HepG2 (cell line): Measurements from ENCODE around the gene NMUR1. TPM values are rescaled to one million over a fixed set of nuclear protein-coding genes. Genes with fewer than 3 reads are reported as not detected.
A peak's percentile ranks its signal among the peaks of the same experiment; 100 is the strongest.

Experiments used
- ATAC-seq: fragments of 200-7000 bp; cut with Tn5 transposase; 3 replicates; pipeline ENCODE4 v1.9.1; 2020; ENCODE audit warnings: mild to moderate bottlenecking, moderate library complexity
- BruUV-seq: library from RNA; stranded (reverse); fragments of 400-500 nt; replicated peaks from 2 replicates; lab custom pipeline; 2021; lab: Mats Ljungman, UMichigan
- CTCF ChIA-PET: fragments of 300-600 bp; formaldehyde crosslinking; extraction: SDS; loops from one replicate; lab custom pipeline; 2021; ENCODE audit warnings: low total read pairs, inconsistent platforms, low intra/inter-chr PET ratio; lab: Yijun Ruan, JAX
- POLR2A ChIA-PET: fragments of 350-600 bp; sonication (Branson Sonifier 250); formaldehyde crosslinking; loops from one replicate; lab custom pipeline; 2020; ENCODE audit warnings: antibody characterized with exemption, inconsistent platforms; lab: Yijun Ruan, JAX
- DNase-seq: peaks from one replicate; pipeline ENCODE4 v3.0.0-alpha.2; 2015; ENCODE audit warnings: low spot score
- FAIRE-seq: peaks from 3 replicates; lab custom pipeline; 2011; peaks lifted over from hg19 to GRCh38; lab: Jason Lieb, UNC
- H2AFZ ChIP-seq: one replicate; pipeline ENCODE4 v1.6.1; 2011; ENCODE audit warnings: low read length, inconsistent platforms
- H3K27ac ChIP-seq: fragments of 300-600 bp; 3 replicates; pipeline ENCODE4 v1.8.0; 2011; ENCODE audit warnings: mixed run types, mild to moderate bottlenecking, mixed read lengths, low read length, inconsistent platforms; ENCODE audit not compliant: insufficient read depth; ENCODE audit errors: extremely low read length
- H3K27me3 ChIP-seq, 2 experiments: fragments of 200-600 bp in 1 of 2; 2 replicates in 1 of 2; 3 replicates in 1 of 2; pipeline versions ENCODE4 v1.6.0 to v1.8.0; 2011; ENCODE audit warnings: low read length in 2 of 2, mild to moderate bottlenecking in 2 of 2, moderate library complexity in 2 of 2, inconsistent platforms in 1 of 2; ENCODE audit not compliant: insufficient read depth in 2 of 2, control insufficient read depth in 1 of 2
- H3K36me3 ChIP-seq, 2 experiments: fragments of 200-600 bp in 1 of 2; replicated peaks in 1 of 2; 2 replicates in 1 of 2; 3 replicates in 1 of 2; pipeline versions ENCODE4 v1.5.1 to v1.8.0; 2011; ENCODE audit warnings: low read length in 2 of 2, inconsistent platforms in 1 of 2; ENCODE audit not compliant: insufficient read depth in 2 of 2, control insufficient read depth in 1 of 2
- H3K4me1 ChIP-seq: 2 replicates; pipeline ENCODE4 v1.5.1; 2012; ENCODE audit warnings: low read length, inconsistent platforms; ENCODE audit not compliant: insufficient read depth
- H3K4me2 ChIP-seq: 2 replicates; pipeline ENCODE4 v1.6.0; 2011; ENCODE audit warnings: low read depth, low read length, inconsistent platforms
- H3K4me3 ChIP-seq, 3 experiments: fragments of 200-600 bp in 1 of 3; sonication (generic), shearing (Covaris generic) in 1 of 3; replicated peaks in 1 of 3; 2 replicates each; pipeline ENCODE4 v1.5.1; 2011 to 2016; ENCODE audit warnings: low read length in 3 of 3, inconsistent platforms in 2 of 3, low read depth in 2 of 3, mild to moderate bottlenecking in 2 of 3, control low read depth in 1 of 3, mixed read lengths in 1 of 3; ENCODE audit not compliant: insufficient read depth in 1 of 3
- H3K79me2 ChIP-seq: one replicate; pipeline ENCODE4 v1.6.1; 2011; ENCODE audit warnings: low read length, inconsistent platforms; ENCODE audit not compliant: insufficient read depth
- H3K9ac ChIP-seq: 2 replicates; pipeline ENCODE4 v1.6.0; 2011; ENCODE audit warnings: mild to moderate bottlenecking, low read depth, low read length, inconsistent platforms; ENCODE audit not compliant: insufficient read depth
- H3K9me3 ChIP-seq: 2 replicates; pipeline ENCODE4 v1.5.1; 2012; ENCODE audit warnings: mild to moderate bottlenecking, low read length
- H4K20me1 ChIP-seq: 2 replicates; pipeline ENCODE4 v1.6.0; 2011; ENCODE audit warnings: inconsistent platforms, mild to moderate bottlenecking, low read length, moderate library complexity; ENCODE audit not compliant: insufficient read depth
- CEBPG ChIP-seq: IDR thresholded peaks from 2 replicates; pipeline ENCODE4 v1.6.1; 2016
- MAFF ChIP-seq: IDR thresholded peaks from 2 replicates; pipeline ENCODE4 v1.6.1; 2011; ENCODE audit warnings: low read depth, low read length, improper control_type of control experiment
- MAFK ChIP-seq, 2 experiments: IDR thresholded peaks in 1 of 2; conservative IDR thresholded peaks in 1 of 2; 2 replicates each; pipeline ENCODE4 v1.6.1; 2011; ENCODE audit warnings: improper control_type of control experiment in 2 of 2, low read length in 2 of 2
- PCBP1 ChIP-seq: fragments of 200-400 bp; formaldehyde crosslinking; IDR thresholded peaks from 2 replicates; pipeline ENCODE4 v1.6.1; 2017; ENCODE audit warnings: mild to moderate bottlenecking, low read depth, low read length, borderline replicate concordance
- RAD21 ChIP-seq: fragments of 450-650 bp; formaldehyde crosslinking; IDR thresholded peaks from 2 replicates; pipeline ENCODE4 v1.5.0; 2020; ENCODE audit warnings: mild to moderate bottlenecking
- SMC3 ChIP-seq: IDR thresholded peaks from 2 replicates; pipeline ENCODE4 v1.6.1; 2011; ENCODE audit warnings: low read length, improper control_type of control experiment
- TMF1 ChIP-seq: sonication (generic); formaldehyde crosslinking; IDR thresholded peaks from 2 replicates; pipeline ENCODE4 v1.8.1; 2022; ENCODE audit warnings: low read depth, missing genetic modification reagents
- XRCC5 ChIP-seq: fragments of 200-400 bp; formaldehyde crosslinking; optimal IDR thresholded peaks from 2 replicates; pipeline ENCODE3; 2017; ENCODE audit warnings: mild to moderate bottlenecking, low read length
- ZFP90 ChIP-seq: sonication (generic); formaldehyde crosslinking; IDR thresholded peaks from 2 replicates; pipeline ENCODE4 v1.8.0; 2022; ENCODE audit warnings: missing genetic modification reagents, mild to moderate bottlenecking, inconsistent platforms, borderline replicate concordance
- ZNF263 ChIP-seq: sonication (generic); formaldehyde crosslinking; IDR thresholded peaks from 2 replicates; pipeline ENCODE4 v1.4.0; 2020; ENCODE audit warnings: missing genetic modification reagents
- ZNF598 ChIP-seq: sonication (generic); formaldehyde crosslinking; IDR thresholded peaks from 2 replicates; pipeline ENCODE4 v1.5.1; 2020; ENCODE audit warnings: mild to moderate bottlenecking, missing genetic modification reagents, borderline replicate concordance
- ZNF790 ChIP-seq: sonication (generic); formaldehyde crosslinking; IDR thresholded peaks from 2 replicates; pipeline ENCODE4 v1.8.0; 2022; ENCODE audit warnings: missing genetic modification reagents, mild to moderate bottlenecking, borderline replicate concordance
- WGBS: methylation state at CpG from one replicate; pipeline ENCODE4 v1.1.6; 2017; ENCODE audit warnings: low lambda C conversion rate; 5-methylcytosine and 5-hydroxymethylcytosine counted together
- in situ Hi-C: cut with HindIII; loops from 2 replicates; pipeline ENCODE4 v1.10.0; 2017; ENCODE audit warnings: low pct_unique_long_range_greater_than_20kb; ENCODE audit not compliant: extremely low pct_ligation_motif_present
- intact Hi-C: fragments of 100-400 bp; cut with micrococcal nuclease; formaldehyde crosslinking; loops from one replicate; pipeline ENCODE4 v1.10.0; 2022; ENCODE audit not compliant: unreplicated experiment
- polyA plus RNA-seq, 8 experiments: library from polyadenylated mRNA; depleted of rRNA in 3 of 8; stranded (reverse) in 7 of 8; unstranded in 1 of 8; fragments of >200 nt; fragmentation: Illumina TruSeq in 4 of 8; extraction: Trizol in 4 of 8; gene quantifications; 2 replicates each; pipeline versions ENCODE4 v1.2.1 to v1.2.3, GENCODE V29; 2011 to 2016; ENCODE audit warnings: low read depth in 4 of 8, missing spikeins in 1 of 8, mixed read lengths in 1 of 8; ENCODE audit not compliant: insufficient read depth in 1 of 8
- total RNA-seq, 5 experiments: library from RNA; depleted of rRNA; stranded (reverse); fragments of >200 nt; fragmentation: Illumina TruSeq; extraction: Trizol; gene quantifications; 2 replicates each; pipeline ENCODE4 v1.2.3, GENCODE V29; 2016; ENCODE audit warnings: low read depth in 1 of 5
- TF ChIP-seq, protein P1 (sequence below): sonication (generic); formaldehyde crosslinking; IDR thresholded peaks from 2 replicates; pipeline ENCODE4 v1.4.0; 2020; ENCODE audit warnings: missing genetic modification reagents
- TF ChIP-seq, protein P2 (sequence below): sonication (generic); formaldehyde crosslinking; IDR thresholded peaks from 2 replicates; pipeline ENCODE4 v1.4.0; 2020; ENCODE audit warnings: mild to moderate bottlenecking, missing genetic modification reagents
- TF ChIP-seq, protein P3 (sequence below): IDR thresholded peaks from 2 replicates; pipeline ENCODE4 v1.6.1; 2016; ENCODE audit warnings: low read depth, control low read depth

NMUR1 gene
- total and polyA plus RNA-seq, 2 of the 13 experiments (the other 11 are each of a cell fraction or from before 2014, with no cell fraction given): not detected

DNA sequence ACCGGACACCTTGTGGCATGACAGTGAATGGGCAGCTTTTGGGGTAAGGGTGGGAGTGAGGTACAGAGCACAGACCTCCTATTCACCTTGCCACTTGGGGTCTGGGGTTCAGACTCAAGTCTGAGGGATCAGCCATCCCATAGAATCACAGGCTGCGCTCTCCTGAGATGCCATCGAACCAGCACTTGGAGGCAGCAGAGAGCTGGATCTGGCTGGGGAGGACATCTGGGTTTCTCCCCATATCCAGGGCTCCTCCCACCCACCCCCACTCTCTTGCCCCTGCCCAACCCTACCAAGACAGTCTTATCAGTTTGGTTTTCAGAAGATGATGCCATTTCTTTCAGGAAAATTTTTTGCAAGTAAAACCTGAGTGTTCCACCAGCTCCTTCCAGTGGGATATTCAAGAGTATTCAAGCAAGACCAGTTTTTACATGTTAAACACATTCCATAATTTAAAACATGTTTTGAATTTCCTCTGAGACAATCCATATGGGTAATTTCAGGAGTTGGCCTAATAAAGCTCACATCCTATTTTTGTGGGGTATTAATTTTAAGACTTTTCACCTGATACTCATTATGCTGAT is 33.2 kb upstream of the NMUR1 start (continued):
- peak; percentile 17; the same call in 1 of the 2 replicates for TF ChIP-seq SMC3
- no peak for TF ChIP-seq ZNF790 (CRISPR knock-in tag)
- TF ChIP-seq ZFP90 (CRISPR knock-in tag): no peak
- 0 out of 2 replicates have a peak, but pooled peaks have one; percentile 21 for TF ChIP-seq RAD21 (CRISPR knock-in tag)
- no peak for TF ChIP-seq TMF1 (CRISPR knock-in tag)
- TF ChIP-seq ZNF598 (CRISPR knock-in tag): no peak
- peak; percentile 57 for TF ChIP-seq ZNF263 (CRISPR knock-in tag)

DNA sequence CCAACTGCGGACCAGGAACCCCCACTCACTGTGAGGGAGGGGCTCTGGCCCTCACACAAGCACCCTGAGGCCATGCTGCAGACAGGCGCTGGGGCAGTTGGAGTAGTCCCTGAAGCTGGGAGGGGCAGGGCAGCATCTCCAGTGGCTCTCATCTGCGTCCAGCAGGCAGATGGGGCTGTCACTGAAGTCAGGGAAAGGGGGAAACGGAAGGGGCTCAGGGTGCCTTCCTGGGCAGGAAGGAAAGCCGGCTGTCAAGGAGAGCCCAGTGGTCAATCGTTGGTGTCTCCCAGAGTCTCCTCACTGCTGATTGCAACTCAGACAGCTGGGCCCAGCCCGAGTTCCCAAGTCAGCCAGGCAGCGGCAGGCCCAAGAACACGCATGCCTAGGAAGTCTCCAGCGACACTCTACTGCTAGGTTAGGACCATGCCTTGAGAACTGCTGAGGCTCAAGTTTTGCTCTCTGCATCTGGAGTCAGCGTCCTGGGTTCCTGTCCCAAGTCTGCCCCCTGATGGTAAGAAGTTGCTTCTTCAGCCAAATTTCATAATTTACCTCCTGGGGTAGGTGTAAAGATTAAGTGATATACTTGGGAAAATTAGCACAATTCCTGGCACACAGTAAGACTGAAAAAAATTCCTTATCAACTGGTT is 27.4 kb upstream of the NMUR1 start:
- Histone ChIP-seq H3K36me3 (no peaks in the 10 kb centered on the region), H3K9ac (no peak overlapping the region), H4K20me1 (no peaks in the 10 kb centered on the region), H3K27me3 (no peaks in the 10 kb centered on the region; a peak in 1 of 5 replicates), H3K4me2 (no peak overlapping the region), H2AFZ (no peak overlapping the region), H3K9me3 (peaks cover 8% of the 10 kb centered on the region), H3K4me1 (0 out of 2 replicates have a peak, but pooled peaks cover 11% of the 10 kb centered on the region), H3K27ac (no peak overlapping the region), H3K79me2 (no peaks in the 10 kb centered on the region), H3K4me3 (no peak overlapping the region)
- 38% methylated on average over 8 of the region's 11 CpGs for WGBS
- DNase-seq (peak; percentile 58), FAIRE-seq (peak; percentile 81), ATAC-seq (peak; percentile 69)
- no TSS peak for BruUV-seq
- in situ Hi-C loops: loop anchor here (5.0 kb wide), 1 partner anchor 75 kb away; no protein-coding TSS in a partner anchor
- intact Hi-C loops: loop anchor here (1.0 to 2.0 kb wide), 2 partner anchors 27 to 75 kb away; partner anchors contain the start of gene NMUR1
- CTCF ChIA-PET: interaction anchor here (0.7 to 2.9 kb wide), 4 partner anchors 27 to 77 kb away, joined by 3 to 18 read pairs (median 8); partner anchors contain the start of gene NMUR1
- POLR2A ChIA-PET: no interaction called here
- TF ChIP-seq PCBP1 (no peak), XRCC5 (peak; percentile 72), CEBPG (CRISPR knock-in tag) (peak; percentile 27; the same call in 1 of the 2 replicates), MAFF (peak; percentile 68; the same call in 1 of the 2 replicates), RAD21 (CRISPR knock-in tag) (peak; percentile 68), MAFK (conservative IDR thresholded peaks at IDR 0.05 in 1 of 2, IDR thresholded peaks at IDR 0.05 in 1 of 2; ENCODE audit: low read length in 2 of 2) (peak; percentile 52 to 56)
- TF ChIP-seq, protein P1, sequence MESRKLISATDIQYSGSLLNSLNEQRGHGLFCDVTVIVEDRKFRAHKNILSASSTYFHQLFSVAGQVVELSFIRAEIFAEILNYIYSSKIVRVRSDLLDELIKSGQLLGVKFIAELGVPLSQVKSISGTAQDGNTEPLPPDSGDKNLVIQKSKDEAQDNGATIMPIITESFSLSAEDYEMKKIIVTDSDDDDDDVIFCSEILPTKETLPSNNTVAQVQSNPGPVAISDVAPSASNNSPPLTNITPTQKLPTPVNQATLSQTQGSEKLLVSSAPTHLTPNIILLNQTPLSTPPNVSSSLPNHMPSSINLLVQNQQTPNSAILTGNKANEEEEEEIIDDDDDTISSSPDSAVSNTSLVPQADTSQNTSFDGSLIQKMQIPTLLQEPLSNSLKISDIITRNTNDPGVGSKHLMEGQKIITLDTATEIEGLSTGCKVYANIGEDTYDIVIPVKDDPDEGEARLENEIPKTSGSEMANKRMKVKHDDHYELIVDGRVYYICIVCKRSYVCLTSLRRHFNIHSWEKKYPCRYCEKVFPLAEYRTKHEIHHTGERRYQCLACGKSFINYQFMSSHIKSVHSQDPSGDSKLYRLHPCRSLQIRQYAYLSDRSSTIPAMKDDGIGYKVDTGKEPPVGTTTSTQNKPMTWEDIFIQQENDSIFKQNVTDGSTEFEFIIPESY (CRISPR knock-in tag): no peak
- TF ChIP-seq, protein P2, sequence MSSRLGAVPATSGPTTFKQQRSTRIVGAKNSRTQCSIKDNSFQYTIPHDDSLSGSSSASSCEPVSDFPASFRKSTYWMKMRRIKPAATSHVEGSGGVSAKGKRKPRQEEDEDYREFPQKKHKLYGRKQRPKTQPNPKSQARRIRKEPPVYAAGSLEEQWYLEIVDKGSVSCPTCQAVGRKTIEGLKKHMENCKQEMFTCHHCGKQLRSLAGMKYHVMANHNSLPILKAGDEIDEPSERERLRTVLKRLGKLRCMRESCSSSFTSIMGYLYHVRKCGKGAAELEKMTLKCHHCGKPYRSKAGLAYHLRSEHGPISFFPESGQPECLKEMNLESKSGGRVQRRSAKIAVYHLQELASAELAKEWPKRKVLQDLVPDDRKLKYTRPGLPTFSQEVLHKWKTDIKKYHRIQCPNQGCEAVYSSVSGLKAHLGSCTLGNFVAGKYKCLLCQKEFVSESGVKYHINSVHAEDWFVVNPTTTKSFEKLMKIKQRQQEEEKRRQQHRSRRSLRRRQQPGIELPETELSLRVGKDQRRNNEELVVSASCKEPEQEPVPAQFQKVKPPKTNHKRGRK: no peak
- TF ChIP-seq, protein P3, sequence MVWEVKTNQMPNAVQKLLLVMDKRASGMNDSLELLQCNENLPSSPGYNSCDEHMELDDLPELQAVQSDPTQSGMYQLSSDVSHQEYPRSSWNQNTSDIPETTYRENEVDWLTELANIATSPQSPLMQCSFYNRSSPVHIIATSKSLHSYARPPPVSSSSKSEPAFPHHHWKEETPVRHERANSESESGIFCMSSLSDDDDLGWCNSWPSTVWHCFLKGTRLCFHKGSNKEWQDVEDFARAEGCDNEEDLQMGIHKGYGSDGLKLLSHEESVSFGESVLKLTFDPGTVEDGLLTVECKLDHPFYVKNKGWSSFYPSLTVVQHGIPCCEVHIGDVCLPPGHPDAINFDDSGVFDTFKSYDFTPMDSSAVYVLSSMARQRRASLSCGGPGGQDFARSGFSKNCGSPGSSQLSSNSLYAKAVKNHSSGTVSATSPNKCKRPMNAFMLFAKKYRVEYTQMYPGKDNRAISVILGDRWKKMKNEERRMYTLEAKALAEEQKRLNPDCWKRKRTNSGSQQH: no peak
